ENCODE measurements around the gene RIMS4.

RIMS4 gene

DNA sequence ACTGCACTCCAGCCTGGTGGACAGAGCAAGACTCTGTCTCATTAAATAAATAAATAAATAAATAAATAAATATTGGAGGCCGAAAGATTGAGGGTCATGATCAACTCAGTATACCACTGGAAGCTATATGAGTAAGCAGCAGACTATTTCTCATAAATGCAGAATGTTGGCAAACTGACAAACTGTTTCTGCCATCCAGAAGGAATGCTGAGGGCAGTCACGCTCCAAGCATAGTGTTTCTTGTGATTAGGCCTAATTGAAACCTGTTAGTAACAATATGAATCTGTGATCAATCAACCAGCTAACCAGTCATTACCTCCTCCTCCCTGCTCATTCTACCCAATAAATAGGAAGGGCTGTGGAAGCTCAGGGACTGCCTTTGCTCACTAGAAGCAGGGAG lies 79.9 kb downstream of the RIMS4 start:
- DNase-seq (ENCODE audit: low read depth): peak; percentile 92
- TF ChIP-seq, protein P1, sequence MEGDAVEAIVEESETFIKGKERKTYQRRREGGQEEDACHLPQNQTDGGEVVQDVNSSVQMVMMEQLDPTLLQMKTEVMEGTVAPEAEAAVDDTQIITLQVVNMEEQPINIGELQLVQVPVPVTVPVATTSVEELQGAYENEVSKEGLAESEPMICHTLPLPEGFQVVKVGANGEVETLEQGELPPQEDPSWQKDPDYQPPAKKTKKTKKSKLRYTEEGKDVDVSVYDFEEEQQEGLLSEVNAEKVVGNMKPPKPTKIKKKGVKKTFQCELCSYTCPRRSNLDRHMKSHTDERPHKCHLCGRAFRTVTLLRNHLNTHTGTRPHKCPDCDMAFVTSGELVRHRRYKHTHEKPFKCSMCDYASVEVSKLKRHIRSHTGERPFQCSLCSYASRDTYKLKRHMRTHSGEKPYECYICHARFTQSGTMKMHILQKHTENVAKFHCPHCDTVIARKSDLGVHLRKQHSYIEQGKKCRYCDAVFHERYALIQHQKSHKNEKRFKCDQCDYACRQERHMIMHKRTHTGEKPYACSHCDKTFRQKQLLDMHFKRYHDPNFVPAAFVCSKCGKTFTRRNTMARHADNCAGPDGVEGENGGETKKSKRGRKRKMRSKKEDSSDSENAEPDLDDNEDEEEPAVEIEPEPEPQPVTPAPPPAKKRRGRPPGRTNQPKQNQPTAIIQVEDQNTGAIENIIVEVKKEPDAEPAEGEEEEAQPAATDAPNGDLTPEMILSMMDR (IDR thresholded peaks at IDR 0.05; ENCODE audit: insufficient read depth, low read depth, low read length, missing control alignments): no peak
- no peak overlapping the region for H3K4me3 ChIP-seq (ENCODE audit: low read length)

DNA sequence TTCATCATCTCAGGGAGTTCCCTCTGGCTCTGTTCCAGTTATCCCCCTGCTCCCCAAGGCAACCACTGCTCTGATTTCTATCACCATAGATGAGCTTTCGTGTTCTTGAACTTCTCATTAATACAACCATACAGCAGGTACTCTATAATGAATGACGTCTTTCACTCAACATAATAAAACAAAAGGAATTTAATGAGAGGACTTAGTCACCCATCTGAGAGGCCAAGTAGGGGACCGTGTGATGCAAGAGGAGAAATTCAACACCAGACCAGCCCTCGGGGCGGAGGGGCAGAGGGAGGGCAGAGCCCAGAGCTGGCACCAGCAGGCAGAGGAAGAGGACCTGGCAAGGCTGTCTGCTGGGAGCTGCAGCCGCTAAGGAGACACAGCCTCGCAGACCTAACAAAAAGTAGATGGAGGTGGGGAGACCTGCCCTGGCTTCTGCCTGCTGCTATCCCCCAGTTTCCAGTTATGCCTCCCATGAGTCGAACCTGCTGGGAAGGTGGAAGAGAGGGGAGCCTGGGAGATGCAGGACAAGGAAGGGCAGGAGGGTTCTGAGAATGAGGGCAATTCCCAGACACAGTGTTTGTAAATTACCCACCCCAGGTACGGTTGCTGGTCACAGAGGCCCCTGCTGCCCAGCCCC lies 81.4 kb downstream of the RIMS4 start:
- peak; percentile 91 for DNase-seq (ENCODE audit: low read depth)
- TF ChIP-seq, protein P1 (IDR thresholded peaks at IDR 0.05; ENCODE audit: insufficient read depth, low read depth, low read length, missing control alignments): no peak
- no peak overlapping the region for H3K4me3 ChIP-seq (ENCODE audit: low read length)

DNA sequence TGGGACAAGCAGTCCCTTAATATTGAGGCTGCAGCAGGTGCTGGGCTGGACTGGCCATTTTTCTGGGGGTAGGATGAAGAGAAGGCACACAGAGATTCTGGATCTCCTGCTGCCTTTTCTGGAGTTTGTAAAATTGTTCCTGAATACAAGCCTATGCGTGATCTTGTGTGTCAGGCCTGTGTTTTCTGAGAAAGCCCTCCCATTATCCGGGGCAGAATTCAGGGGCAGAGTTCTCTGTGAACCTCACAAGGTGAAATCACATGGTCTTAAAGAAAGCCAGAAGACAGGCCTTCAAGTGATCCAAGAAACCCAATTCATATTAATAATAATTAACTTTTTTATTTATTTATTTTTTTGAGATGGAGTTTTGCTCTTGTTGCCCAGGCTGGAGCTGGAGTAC lies 82.7 kb downstream of the RIMS4 start:
- no peak for DNase-seq (ENCODE audit: low read depth)
- TF ChIP-seq, protein P1 (IDR thresholded peaks at IDR 0.05; ENCODE audit: insufficient read depth, low read depth, low read length, missing control alignments): no peak
- H3K4me3 ChIP-seq (ENCODE audit: low read length): no peak overlapping the region

DNA sequence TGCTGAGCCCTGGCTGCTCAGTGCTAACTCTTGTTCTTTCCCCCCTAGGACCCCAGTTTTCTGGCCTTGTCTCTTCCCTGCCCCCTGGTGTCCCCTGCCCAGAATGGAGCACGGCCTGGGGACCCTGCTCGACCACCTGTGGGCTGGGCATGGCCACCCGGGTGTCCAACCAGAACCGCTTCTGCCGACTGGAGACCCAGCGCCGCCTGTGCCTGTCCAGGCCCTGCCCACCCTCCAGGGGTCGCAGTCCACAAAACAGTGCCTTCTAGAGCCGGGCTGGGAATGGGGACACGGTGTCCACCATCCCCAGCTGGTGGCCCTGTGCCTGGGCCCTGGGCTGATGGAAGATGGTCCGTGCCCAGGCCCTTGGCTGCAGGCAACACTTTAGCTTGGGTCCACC lies 83.3 kb downstream of the RIMS4 start:
- TF ChIP-seq, protein P1 (IDR thresholded peaks at IDR 0.05; ENCODE audit: insufficient read depth, low read depth, low read length, missing control alignments): no peak
- H3K4me3 ChIP-seq (ENCODE audit: low read length): no peak overlapping the region
- DNase-seq (ENCODE audit: low read depth): no peak

DNA sequence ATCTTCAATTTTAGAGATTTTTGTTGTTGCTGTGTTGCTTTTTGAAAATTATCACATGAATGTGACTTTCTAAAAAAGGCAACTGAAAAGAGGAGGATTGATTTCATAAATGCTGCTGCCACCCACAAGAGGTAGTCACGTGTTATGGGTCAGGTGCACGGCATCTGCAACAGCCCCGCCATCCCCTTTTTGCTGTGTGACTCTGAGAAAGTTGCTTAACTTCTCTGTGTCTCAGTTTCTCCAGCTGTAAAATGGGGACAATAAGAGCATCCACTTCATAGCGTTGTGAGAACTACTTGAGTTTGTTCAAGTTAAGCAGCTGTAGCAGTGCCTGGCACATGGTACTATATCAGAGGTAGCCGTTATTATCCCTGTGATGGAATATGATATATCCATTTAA lies 84.5 kb downstream of the RIMS4 start:
- no peak for DNase-seq (ENCODE audit: low read depth)
- TF ChIP-seq, protein P1 (IDR thresholded peaks at IDR 0.05; ENCODE audit: insufficient read depth, low read depth, low read length, missing control alignments): no peak

DNA sequence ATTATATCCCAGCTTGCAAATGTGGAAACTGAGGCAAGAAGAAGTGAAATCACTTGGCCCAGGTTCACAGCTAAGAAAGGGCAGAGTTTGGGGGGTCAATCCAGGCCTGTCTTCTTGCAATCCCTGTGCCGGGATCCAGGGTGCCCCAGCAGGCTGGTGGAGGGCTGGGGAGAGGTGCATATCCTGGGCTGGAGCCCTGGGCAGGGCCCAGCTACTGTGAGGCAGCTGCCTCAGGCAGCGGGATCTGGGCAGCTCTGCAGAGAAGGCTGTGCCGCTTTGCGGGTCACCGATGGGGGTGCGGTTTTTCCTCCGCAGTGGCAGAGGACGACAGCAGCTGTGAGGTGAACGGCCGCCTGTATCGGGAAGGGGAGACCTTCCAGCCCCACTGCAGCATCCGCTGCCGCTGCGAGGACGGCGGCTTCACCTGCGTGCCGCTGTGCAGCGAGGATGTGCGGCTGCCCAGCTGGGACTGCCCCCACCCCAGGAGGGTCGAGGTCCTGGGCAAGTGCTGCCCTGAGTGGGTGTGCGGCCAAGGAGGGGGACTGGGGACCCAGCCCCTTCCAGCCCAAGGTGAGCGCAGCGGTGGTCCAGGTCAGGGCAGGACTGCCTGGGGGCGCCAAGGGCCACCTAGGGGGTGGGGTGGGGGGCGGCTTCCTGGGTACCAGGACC lies 85.8 kb downstream of the RIMS4 start:
- no peak for DNase-seq (ENCODE audit: low read depth)
- TF ChIP-seq, protein P1 (IDR thresholded peaks at IDR 0.05; ENCODE audit: insufficient read depth, low read depth, low read length, missing control alignments): no peak
- no peak overlapping the region for H3K4me3 ChIP-seq (ENCODE audit: low read length)

More for the DNA sequence above, 84.5 kb downstream of the RIMS4 start:
- no peak overlapping the region for H3K4me3 ChIP-seq (ENCODE audit: low read length)
